C4-2B (cell line): ENCODE measurements around the gene SNRNP70.

Source experiments
- CTCF ChIP-seq: fragments of 450-650 bp; conservative IDR thresholded peaks from 2 replicates; pipeline ENCODE4 v1.5.1; 2017; ENCODE audit warnings: mild to moderate bottlenecking
- ZFX ChIP-seq: fragments of 450-650 bp; IDR thresholded peaks from 2 replicates; pipeline ENCODE4 v1.6.1; 2017

- TF ChIP-seq CTCF = no peak
- no peak for TF ChIP-seq ZFX
Observed at GRCh38 chr19:49080392-49080791, 4.9 kb upstream of the SNRNP70 start.
